T47D (cell line): ENCODE results near the gene HMG20B.
A peak's percentile ranks its signal among the peaks of the same experiment; 100 is the strongest.

Experiments used
- DNase-seq, 2 experiments: peaks; one replicate each; pipeline versions ENCODE4 v3.0.0 to v3.0.0-alpha.2; 2011 to 2012; ENCODE audit warnings: low read depth in 1 of 2, low spot score in 1 of 2
- JUND ChIP-seq: IDR thresholded peaks from 2 replicates; pipeline ENCODE4 v1.6.1; 2012; ENCODE audit warnings: low read depth
- in situ Hi-C: cut with HindIII; loops from 2 replicates; pipeline ENCODE4 v1.10.0; 2016; ENCODE audit warnings: low sequenced_read_pairs, low pct_unique_long_range_greater_than_20kb

HMG20B gene

DNA sequence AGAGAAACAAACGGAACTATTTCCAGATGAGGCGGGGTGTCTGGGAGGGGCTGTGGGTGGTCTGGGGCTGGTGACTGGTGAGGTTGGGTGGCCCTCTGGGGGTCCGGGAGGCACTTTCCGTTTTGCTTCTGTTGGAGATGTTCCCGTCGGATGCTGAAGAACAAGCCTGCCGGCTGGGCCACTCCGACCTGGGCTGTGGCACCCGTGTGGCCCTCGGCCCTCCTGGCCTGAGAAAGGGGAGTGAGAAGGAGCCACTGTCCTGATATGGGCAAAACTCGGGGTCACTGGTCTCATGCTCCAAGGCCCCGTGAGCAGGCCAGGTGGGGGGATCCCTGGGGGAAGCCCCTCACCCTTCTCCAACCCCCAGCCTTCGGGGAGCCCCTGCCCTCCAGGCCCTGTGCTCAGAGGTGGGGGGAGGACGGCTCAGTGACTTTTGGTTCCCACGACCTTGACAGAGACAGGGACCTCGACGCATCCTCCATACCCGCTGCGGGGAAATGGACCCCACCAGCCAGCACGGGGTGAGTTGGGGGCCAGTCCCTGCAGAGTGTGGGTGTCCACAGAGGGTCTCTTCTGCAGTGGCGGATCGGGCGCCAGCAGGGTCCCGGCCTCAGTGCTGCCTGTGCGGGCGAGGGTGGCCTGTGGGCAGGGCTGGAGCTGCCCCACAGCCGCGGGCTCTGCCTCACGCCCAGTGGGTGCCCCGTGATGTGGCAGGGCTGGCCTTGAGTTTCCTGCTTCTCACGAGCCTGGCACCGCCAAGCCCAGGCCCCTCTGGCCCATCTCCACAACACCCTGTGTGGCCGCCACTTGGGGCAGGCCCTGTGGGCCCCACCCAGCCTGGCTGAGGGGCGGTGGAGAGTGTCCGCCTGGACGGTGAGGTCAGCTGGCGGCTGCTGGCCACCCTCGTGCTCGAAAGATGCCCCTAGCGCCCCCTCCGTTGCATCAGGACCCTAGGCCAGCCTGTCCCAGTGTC, 38.3 kb downstream of the HMG20B start:
- no peak for TF ChIP-seq JUND
- in situ Hi-C loops, result no loop called here

GRCh38 chr19:3611841-3612240, 39.1 kb downstream of the HMG20B start:
- in situ Hi-C loops, result no loop called here
- no peak for DNase-seq
- TF ChIP-seq JUND, result no peak

More for the DNA sequence above, 38.3 kb downstream of the HMG20B start:
- no peak for DNase-seq

DNA sequence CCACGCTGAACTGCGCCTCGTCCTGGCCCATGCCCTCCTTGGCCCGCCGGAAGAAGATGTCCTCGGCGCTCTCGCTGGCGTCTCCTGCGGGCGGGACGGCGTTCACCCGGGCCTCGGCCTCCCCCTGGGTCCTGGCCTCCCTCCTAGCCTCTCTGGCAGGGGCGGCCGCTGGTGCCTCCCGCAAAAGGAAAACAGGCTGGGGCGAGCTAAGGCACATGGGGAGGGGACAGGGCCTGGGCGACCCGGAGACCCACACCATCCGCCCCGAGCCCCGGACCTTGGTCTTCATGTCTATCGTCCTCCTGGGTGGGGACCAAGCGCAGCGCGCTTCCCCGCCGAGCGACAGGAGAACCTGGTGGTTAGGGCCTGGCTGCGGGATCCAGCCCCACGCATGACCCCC, 39.6 kb downstream of the HMG20B start:
- no peak for TF ChIP-seq JUND
- in situ Hi-C loops, result no loop called here
- no peak for DNase-seq

GRCh38 chr19:3612901-3613741, 40.4 kb downstream of the HMG20B start:
- no peak for DNase-seq
- TF ChIP-seq JUND, result no peak
- in situ Hi-C loops, result no loop called here

- DNase-seq, result no peak
- TF ChIP-seq JUND, result no peak
- in situ Hi-C loops, result no loop called here
Observed at GRCh38 chr19:3613818-3614661, 41.3 kb downstream of the HMG20B start.

DNA sequence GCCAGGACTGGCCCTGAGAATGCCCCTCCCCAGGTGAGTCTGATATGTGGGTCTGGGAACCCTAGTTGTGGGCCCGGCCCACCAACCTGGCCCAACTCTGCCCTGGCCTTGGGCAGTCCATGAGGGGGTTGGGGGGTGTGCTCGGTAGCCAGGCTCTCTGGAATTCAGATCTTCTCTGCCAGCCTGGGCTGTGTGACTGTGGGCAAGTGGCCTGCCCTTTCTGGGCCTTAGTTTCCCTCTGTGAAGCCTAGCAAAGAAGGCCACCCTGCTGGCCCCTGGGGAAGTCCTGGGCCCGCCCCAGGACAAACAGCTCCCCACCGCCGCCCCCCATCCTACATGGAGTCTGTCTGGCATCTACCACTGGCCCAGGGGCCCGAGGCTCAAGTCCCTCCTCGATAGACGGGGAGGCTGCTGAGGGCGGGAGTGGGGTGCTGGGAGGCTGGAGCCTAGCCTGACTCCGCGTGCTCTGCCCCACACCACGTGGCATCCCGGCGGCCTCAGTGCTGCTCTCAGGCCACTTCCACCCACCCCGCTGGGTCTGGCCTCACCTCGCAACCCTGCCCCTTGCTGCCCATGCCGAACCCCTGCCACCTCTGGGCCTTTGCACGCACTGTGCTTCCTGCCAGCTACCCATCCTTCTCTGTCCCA, 42.2 kb downstream of the HMG20B start:
- in situ Hi-C loops, result no loop called here
- no peak for DNase-seq
- no peak for TF ChIP-seq JUND

DNA sequence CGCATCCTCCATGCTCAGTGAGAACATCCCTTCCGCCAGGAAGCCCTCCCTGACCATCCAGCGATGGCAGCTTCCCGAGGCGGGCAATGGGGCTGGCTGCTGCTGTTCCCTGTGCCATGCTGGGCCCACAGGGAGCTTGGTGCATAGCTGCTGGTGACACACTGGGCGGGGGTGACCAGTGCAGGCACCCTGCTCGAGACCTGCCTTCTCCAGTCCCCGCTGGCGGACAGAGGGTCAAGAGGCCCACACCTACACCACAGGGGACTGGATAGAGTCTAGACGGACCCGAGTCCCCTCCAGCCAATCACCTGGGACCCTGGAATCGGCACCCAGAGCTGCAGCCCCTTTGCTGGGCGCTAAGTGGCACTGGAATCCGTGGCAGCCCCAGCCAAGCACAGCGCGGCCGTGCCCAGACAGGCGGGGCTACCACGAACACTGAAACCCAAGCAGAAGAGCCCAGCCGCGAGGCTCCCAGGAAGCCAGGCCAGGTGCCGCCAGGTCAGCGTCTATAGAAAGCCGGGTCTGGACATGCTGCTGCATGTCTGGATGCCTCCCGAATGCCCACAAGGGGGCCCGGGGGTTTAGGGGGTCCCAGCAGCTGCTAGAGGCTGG, 42.9 kb downstream of the HMG20B start:
- in situ Hi-C loops, result no loop called here
- no peak for TF ChIP-seq JUND

DNA sequence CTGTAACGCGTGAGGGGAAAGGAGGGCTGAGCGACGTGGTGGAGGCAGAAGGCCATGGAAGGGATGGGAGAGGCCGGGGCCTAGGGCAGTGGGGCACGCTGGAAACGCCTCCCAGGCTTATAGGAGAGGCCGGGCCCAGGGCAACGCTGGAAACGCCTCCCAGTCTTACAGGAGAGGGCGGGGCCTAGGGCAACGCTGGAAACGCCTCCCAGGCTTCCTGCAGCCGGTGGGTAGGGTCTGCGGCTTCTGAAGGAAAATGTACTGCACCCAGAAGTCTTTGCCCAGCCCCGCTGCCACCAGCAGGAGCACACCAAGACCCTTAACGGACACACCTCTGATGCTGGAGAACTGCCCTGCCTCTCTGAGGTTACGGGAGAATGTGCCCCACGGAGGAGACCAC, 44.7 kb downstream of the HMG20B start:
- TF ChIP-seq JUND, result no peak
- DNase-seq, result no peak

More for the DNA sequence above, 42.9 kb downstream of the HMG20B start:
- no peak for DNase-seq

GRCh38 chr19:3618144-3618810, 45.5 kb downstream of the HMG20B start:
- DNase-seq, result peak; percentile 33 to 55
- no peak for TF ChIP-seq JUND
- in situ Hi-C loops, result no loop called here

More for the DNA sequence above, 44.7 kb downstream of the HMG20B start:
- in situ Hi-C loops, result no loop called here

GRCh38 chr19:3618811-3619630, 46.3 kb downstream of the HMG20B start:
- no peak for TF ChIP-seq JUND
- no peak for DNase-seq
- in situ Hi-C loops, result no loop called here

GRCh38 chr19:3619631-3620012, 46.9 kb downstream of the HMG20B start:
- no peak for DNase-seq
- TF ChIP-seq JUND, result no peak
- in situ Hi-C loops, result no loop called here
